ENCODE data around the gene RABGAP1L.
A peak's percentile ranks its signal among the peaks of the same experiment; 100 is the strongest.
"Not testable (repeated sequence)": the region's sequence is repeated elsewhere in the genome, so short reads cannot be mapped to it uniquely, and the experiment has no call there.

RABGAP1L gene

GRCh38 chr1:174247472-174247871 lies 88.2 kb downstream of the RABGAP1L start:
- DNase-seq: no peak

GRCh38 chr1:174248041-174248440 lies 88.7 kb downstream of the RABGAP1L start:
- DNase-seq: no peak

DNA sequence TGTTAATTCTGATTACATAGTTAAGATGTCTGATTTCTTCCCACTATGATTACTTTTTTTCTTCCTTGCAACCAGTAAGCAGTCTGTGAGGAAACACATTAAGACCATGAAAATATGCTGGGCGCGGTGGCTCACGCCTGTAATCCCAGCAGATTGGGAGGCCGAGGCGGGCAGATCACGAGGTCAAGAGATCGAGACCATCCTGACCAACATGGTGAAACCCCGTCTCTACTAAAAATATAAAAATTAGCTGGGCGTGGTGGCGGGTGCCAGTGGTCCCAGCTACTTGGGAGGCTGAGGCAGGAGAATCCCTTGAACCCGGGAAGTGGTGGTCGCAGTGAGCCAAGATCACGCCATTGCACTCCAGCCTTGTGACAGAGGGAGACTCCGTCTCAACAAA lies 97.1 kb downstream of the RABGAP1L start:
- not testable (repeated sequence) for DNase-seq

DNA sequence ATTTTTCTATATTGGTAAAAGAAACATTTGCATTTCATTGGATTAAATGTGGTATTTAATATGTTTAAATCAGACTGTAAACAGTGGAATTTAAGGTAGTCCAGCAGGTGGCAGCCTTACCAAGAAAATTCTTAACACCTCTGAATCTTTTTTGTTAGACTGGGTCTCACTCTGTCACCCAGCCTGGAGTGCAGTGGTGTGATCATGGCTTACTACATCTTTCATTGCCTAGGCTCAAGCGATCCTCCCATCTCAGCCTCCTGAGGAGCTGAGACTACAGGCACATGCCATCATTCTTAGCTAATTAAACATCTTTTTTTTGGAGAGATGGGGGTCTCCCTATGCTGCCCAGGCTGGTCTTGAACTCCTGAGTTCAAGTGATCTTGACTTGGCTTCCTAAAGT lies 98.8 kb downstream of the RABGAP1L start:
- DNase-seq: no peak

DNA sequence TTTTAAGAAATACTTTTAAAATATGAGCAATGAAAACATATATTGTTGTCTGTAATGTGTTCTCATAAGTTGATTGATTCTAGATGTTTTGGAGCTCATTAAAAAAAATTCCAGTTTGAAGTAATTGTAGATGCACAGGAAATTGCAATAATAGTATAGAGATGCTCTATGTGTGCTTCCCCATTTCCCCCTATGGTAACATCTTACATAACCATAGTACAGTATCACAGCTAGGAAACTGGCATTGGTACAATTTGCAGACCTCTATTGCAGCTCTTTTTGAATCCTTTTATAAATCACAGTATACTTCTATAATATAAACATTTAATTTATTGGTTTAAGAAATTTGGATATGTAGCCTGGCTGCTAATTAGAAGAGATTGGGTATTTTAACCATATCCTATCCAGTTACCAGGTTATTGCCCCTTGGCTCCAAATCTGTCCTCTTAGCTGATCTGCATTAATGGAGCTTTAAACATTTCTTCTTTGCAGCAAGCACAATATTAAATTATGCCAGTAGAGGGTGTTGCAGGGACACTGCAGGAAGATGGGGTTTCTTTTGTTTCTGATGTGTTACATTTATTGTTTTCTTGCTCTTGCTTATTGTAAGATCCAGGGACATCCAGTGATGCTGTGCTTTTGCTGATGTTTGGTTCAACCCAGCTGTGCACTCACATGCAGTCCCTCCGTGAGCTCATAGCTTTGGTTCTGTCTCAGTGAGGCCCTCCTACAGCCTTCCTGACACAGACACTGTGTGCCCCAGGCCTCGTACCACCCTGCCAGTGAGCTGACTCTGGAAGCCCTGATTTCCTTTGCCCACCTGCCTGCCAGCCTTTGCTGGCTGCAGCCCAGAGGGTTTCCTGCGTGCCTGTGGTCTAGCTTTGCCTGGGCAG lies 103.3 kb downstream of the RABGAP1L start:
- DNase-seq: peak; percentile 23

DNA sequence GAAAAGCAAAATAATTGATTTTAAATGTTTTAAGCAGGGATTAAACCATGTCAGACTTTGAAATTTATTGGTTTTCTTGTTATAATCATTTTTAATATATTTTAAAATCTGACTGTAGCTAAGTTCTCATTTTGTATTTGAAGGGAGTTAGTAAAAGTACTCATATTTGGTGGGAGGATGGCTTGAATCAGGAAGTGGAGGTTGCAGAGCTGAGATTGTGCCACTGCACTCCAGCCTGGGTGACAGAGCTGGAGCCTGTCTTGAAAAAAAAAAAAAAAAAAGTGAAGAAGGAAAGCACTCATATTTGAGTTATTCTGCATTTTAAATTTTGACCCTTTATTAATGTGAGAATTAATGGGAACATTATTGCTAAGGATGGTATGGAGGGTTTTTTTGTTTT lies 106.0 kb downstream of the RABGAP1L start:
- no peak for DNase-seq

DNA sequence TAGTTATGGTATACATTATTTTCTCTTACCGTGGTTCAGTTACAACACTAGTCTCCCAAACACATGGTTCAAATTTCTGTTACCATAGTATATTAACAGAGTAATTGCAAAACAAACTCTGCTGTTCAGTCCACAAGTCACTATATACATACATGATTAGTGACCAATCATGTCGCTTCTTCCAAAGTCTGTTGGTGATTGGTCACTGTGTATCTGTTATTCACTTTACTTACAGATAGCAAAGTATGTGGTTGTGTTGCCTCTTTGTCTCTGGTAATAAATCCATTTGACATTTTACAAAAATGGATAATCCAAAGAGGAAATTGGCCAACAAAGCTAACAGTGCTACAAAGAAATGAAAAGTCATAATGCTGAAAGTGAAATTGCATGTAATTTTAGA lies 107.2 kb downstream of the RABGAP1L start:
- no peak for DNase-seq

- DNase-seq: no peak
These were observed 107.8 kb downstream of the RABGAP1L start for GRCh38 chr1:174266991-174267612.

GRCh38 chr1:174269989-174270651 lies 110.8 kb downstream of the RABGAP1L start:
- no peak for DNase-seq

GRCh38 chr1:174273190-174273589 lies 113.9 kb downstream of the RABGAP1L start:
- no peak for DNase-seq

DNA sequence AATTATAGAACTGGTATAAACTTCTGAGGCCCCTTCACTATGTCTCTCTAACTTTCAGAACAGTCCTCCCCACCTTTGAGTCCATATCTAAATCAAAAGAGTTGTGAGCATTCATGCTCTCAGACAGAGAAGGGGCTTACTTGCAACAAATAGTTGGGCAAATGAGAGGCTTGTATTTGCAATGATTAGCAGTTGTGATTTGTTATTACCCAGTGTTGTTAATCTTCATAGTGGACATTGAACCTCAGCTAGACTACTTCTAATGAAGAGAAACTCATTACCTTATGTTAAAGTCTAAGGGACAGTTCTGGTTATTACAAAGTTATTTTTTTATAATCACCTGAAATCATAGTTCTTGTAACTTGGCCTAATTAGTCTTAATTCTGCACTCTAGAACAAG lies 114.5 kb downstream of the RABGAP1L start:
- no peak for DNase-seq

GRCh38 chr1:174274452-174274851 lies 115.1 kb downstream of the RABGAP1L start:
- DNase-seq: no peak

- DNase-seq: no peak
These were observed 115.6 kb downstream of the RABGAP1L start for GRCh38 chr1:174274884-174275283.

DNA sequence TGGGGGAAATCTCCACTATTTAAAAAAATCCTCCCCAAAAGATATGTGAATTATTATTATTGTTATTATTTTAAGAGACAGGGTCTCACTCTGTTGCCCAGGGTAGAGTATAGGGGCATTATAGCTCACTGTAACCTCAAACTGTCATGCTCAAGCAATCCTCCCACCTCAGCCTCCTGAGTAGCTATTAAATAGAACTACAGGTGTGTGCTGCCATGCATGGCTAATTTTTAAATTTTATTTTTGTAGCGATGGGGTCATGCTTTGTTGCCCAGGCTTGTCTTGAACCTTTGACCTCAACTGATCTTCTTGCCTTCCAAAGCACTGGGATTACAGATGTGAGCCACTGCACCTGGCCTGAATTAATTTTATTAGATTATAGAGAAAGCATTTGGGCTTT lies 116.8 kb downstream of the RABGAP1L start:
- DNase-seq: no peak

DNA sequence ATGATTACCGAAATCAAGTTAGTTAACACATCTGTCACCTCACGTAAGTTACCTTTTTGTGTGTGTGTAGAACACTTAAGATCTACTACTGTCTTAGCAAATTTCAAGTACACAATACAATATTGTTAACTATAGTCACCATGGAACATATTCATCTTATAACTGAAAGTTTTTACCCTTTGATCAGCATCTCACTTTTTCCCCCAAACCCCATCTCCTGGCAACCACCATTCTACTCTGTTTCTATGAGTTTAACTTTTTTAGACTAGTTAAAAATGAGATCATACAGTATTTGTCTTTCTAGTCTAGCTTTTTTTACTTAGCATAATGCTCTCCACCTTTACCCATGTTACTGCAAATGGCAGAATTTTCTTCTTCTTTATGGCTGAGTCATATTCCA lies 124.7 kb downstream of the RABGAP1L start:
- no peak for DNase-seq

DNA sequence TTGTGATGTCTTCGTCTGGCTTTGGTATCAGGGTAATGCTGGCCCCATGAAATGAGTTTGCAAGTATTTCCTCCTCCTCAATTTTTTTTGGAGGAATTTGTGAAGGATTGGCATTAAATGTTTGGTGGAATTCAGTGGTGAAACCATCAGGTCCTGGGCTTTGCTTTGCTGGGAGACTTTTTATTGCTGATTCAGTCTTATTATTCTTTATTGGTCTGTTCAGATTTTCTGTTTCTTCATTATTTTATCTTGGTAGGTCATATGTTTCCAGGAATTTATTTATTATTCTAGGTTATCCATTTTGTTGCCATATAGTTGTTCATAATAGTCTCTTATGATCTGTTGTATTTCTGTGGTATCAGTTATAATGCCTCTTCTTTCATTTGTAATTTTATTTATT lies 126.7 kb downstream of the RABGAP1L start:
- no peak for DNase-seq

- DNase-seq: no peak
These were observed 130.5 kb downstream of the RABGAP1L start for GRCh38 chr1:174289644-174290310.

DNA sequence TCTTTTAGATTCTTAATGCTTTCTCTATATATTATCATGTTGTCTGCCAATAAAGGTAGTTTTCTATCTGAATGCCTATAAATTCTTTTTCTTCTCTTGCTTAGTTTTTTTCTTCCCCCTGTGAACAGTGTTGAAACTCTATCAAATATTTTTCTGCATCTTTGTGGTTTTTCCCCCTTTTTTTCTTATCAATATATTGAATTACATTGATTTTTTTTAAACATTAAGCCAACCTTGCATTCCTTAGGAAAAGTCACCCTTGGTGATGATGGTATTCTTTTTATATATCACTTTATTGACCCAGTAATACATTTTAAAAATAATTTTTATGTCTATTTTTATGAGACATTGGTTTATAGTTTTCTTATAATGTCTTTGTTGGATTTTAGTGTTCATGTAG lies 131.7 kb downstream of the RABGAP1L start:
- DNase-seq: no peak

GRCh38 chr1:174296309-174296708 lies 137.0 kb downstream of the RABGAP1L start:
- DNase-seq: no peak

DNA sequence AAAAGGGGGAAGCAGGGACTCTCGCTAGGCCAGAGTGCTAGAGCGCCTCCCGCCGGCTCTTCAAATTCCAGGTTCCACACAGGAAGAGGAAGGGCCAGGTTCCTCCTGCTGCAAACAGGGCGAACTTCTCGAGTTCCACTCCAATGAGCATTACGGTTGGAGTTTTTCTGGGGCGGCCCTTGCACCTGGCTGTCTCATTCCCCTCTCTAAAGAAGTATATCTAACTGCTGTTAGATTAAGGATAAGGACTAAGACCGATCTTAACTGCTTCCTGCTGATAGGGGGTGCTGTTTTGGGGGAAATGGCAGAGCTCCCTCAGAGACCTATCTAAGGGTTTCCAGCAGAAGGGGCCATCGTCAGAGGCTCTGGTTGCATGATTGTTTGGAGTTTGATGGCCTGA lies 138.0 kb downstream of the RABGAP1L start:
- DNase-seq: no peak

DNA sequence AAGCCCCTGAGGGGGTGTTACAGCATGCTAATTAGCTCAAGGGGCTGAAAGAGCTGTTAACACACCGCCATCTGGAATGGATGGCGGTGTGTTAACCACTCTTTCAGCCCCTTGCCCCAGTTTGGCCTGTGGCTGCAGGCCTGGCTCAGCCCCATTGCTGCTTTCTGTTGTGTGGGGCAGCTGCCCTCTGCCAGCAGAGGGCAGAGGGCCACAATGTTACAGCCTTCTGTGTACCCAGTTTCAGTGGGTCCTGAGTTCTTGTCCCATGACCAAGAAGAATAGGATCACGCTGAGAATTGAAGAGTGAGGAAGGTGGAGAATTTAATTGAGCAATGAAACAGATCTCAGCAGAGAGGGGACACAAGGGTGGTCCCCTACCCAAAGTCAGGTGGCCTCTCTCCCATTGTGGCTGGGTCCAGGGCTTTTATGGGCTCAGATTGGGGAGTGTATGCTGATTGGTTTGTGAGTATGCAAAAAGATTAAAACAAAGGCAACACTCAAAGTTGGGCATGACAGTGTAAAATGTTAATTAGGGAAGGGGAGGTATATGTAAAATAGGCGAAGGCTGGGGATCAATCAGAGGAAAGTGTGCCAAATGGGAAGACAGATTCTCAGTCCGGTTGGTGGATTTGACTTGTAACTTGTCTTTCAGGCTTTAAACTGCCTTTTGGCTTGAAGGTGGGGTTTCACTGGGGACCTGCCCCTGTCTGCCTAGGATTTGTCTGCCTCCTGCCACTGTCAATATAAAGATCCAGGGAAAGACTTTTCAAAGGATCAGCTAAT lies 142.2 kb downstream of the RABGAP1L start:
- DNase-seq: no peak

GRCh38 chr1:174308604-174309003 lies 149.3 kb downstream of the RABGAP1L start:
- no peak for DNase-seq

DNA sequence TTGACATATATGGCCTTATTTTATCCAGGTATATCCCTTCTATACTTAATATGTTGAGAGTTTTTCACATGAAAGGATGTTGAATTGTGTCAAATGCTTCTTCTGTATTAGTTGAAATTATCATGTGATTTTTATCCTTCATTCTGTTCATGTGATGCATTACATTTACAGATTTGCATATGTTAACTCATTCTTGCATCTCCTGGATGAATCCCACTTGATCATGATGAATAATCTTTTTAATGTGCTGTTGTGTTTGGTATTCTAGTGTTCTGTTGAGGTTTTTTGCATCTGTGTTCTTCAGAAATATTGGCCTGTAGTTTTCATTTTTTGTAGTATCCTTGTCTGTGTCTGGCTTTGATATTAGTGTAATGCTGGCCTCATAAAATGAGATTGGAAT lies 150.2 kb downstream of the RABGAP1L start:
- no peak for DNase-seq
